IMR-90 (cell line): Measurements from ENCODE around the gene HPSE2. TPM values are rescaled to one million over a fixed set of nuclear protein-coding genes. Genes with fewer than 3 reads are reported as not detected.

Experiments
- ATAC-seq: fragments of 200-7000 bp; cut with Tn5 transposase; 2 replicates; pipeline ENCODE4 v1.9.1; 2020; ENCODE audit warnings: low read depth, mild to moderate bottlenecking, moderate library complexity
- BruUV-seq: library from RNA; stranded (reverse); fragments of 400-500 nt; replicated peaks from 2 replicates; lab custom pipeline; 2021; lab: Mats Ljungman, UMichigan
- CTCF ChIA-PET: fragments of 300-600 bp; formaldehyde crosslinking; extraction: SDS; loops from one replicate; lab custom pipeline; 2021; ENCODE audit warnings: antibody characterized with exemption; lab: Yijun Ruan, JAX
- POLR2A ChIA-PET: fragments of 300-600 bp; sonication (Branson Sonifier 250); formaldehyde crosslinking; loops from one replicate; lab custom pipeline; 2022; ENCODE audit warnings: antibody characterized with exemption; ENCODE audit not compliant: unreplicated experiment; lab: Charles Lee
- DNase-seq: peaks from one replicate; pipeline ENCODE4 v3.0.0; 2013
- H2AFZ ChIP-seq: replicated peaks from 2 replicates; pipeline ENCODE3; 2013; ENCODE audit warnings: low read length, mild to moderate bottlenecking; ENCODE audit not compliant: poor library complexity
- H2AK5ac ChIP-seq: 2 replicates; pipeline ENCODE4 v1.6.1; 2013; ENCODE audit warnings: low read depth, low read length, inconsistent platforms
- H2AK9ac ChIP-seq: replicated peaks from 2 replicates; pipeline ENCODE3; 2013; ENCODE audit warnings: mild to moderate bottlenecking, low read depth, low read length, moderate library complexity; ENCODE audit not compliant: poor library complexity
- H2BK120ac ChIP-seq: 2 replicates; pipeline ENCODE4 v1.6.1; 2013; ENCODE audit warnings: low read depth, low read length, inconsistent platforms
- H2BK15ac ChIP-seq: 3 replicates; pipeline ENCODE4 v1.6.1; 2013; ENCODE audit warnings: low read depth, low read length, inconsistent platforms
- H2BK20ac ChIP-seq: 2 replicates; pipeline ENCODE4 v1.6.1; 2013; ENCODE audit warnings: low read depth, mild to moderate bottlenecking, inconsistent platforms, low read length, moderate library complexity
- H2BK5ac ChIP-seq: 2 replicates; pipeline ENCODE4 v1.6.1; 2013; ENCODE audit warnings: mild to moderate bottlenecking, low read depth, low read length, inconsistent platforms; ENCODE audit not compliant: poor library complexity, severe bottlenecking
- H3K14ac ChIP-seq: replicated peaks from 2 replicates; pipeline ENCODE4 v1.6.1; 2013; ENCODE audit warnings: low read depth, low read length, inconsistent platforms
- H3K18ac ChIP-seq: 2 replicates; pipeline ENCODE4 v1.6.1; 2013; ENCODE audit warnings: low read depth, low read length, control low read depth
- H3K23ac ChIP-seq: 2 replicates; pipeline ENCODE4 v1.6.1; 2013; ENCODE audit warnings: low read depth, low read length, inconsistent platforms
- H3K27ac ChIP-seq: 2 replicates; pipeline ENCODE4 v1.5.1; 2013; ENCODE audit warnings: mild to moderate bottlenecking, control low read depth, low read length; ENCODE audit not compliant: insufficient read depth
- H3K27me3 ChIP-seq: 2 replicates; pipeline ENCODE4 v1.6.1; 2013; ENCODE audit warnings: low read length; ENCODE audit not compliant: control insufficient read depth, insufficient read depth
- H3K36me3 ChIP-seq: 2 replicates; pipeline ENCODE4 v1.6.1; 2013; ENCODE audit warnings: low read length, mixed read lengths; ENCODE audit not compliant: control insufficient read depth, insufficient read depth
- H3K4ac ChIP-seq: 2 replicates; pipeline ENCODE4 v1.6.1; 2013; ENCODE audit warnings: low read depth, low read length, inconsistent platforms
- H3K4me1 ChIP-seq: 2 replicates; pipeline ENCODE4 v1.6.1; 2013; ENCODE audit warnings: low read length, mixed read lengths; ENCODE audit not compliant: control insufficient read depth, insufficient read depth
- H3K4me2 ChIP-seq: 2 replicates; pipeline ENCODE4 v1.6.1; 2013; ENCODE audit warnings: low read depth, mild to moderate bottlenecking, control low read depth, low read length, moderate library complexity
- H3K4me3 ChIP-seq: 2 replicates; pipeline ENCODE4 v1.5.1; 2013; ENCODE audit warnings: low read depth, mild to moderate bottlenecking, control low read depth, low read length, moderate library complexity; ENCODE audit not compliant: insufficient read depth
- H3K56ac ChIP-seq: 2 replicates; pipeline ENCODE4 v1.6.1; 2013; ENCODE audit warnings: low read length, inconsistent platforms; ENCODE audit not compliant: insufficient read depth; ENCODE audit errors: extremely low read depth
- H3K79me1 ChIP-seq, 2 experiments: 2 replicates each; pipeline ENCODE4 v1.6.1; 2013; ENCODE audit warnings: low read length in 2 of 2, inconsistent platforms in 1 of 2, low read depth in 1 of 2
- H3K9ac ChIP-seq: 2 replicates; pipeline ENCODE4 v1.6.1; 2013; ENCODE audit warnings: low read depth, low read length, control low read depth
- H3K9me1 ChIP-seq: 2 replicates; pipeline ENCODE4 v1.6.1; 2013; ENCODE audit warnings: low read length, inconsistent platforms; ENCODE audit not compliant: insufficient read depth
- H3K9me3 ChIP-seq: 2 replicates; pipeline ENCODE4 v1.6.1; 2013; ENCODE audit warnings: low read length; ENCODE audit not compliant: control insufficient read depth, insufficient read depth
- H4K20me1 ChIP-seq: 2 replicates; pipeline ENCODE4 v1.6.1; 2013; ENCODE audit warnings: low read length, inconsistent platforms; ENCODE audit not compliant: insufficient read depth
- H4K5ac ChIP-seq: 2 replicates; pipeline ENCODE4 v1.6.1; 2013; ENCODE audit warnings: mild to moderate bottlenecking, low read depth, low read length, control low read depth
- H4K8ac ChIP-seq, 2 experiments: 2 replicates each; pipeline ENCODE4 v1.6.1; 2013; ENCODE audit warnings: low read depth in 2 of 2, low read length in 2 of 2, control low read depth in 1 of 2, inconsistent platforms in 1 of 2
- H4K91ac ChIP-seq: 2 replicates; pipeline ENCODE4 v1.6.1; 2013; ENCODE audit warnings: low read depth, low read length, inconsistent platforms; ENCODE audit not compliant: insufficient read depth
- BHLHE40 ChIP-seq: fragments of 150-350 bp; IDR thresholded peaks from 2 replicates; pipeline ENCODE4 v1.6.1; 2016; ENCODE audit warnings: mild to moderate bottlenecking, low read depth, low read length
- MXI1 ChIP-seq: IDR thresholded peaks from 2 replicates; pipeline ENCODE4 v1.6.1; 2012; ENCODE audit warnings: low read depth, mild to moderate bottlenecking, low read length, moderate library complexity, borderline replicate concordance
- NFE2L2 ChIP-seq: fragments of 150-350 bp; IDR thresholded peaks from 2 replicates; pipeline ENCODE4 v1.6.1; 2016; ENCODE audit warnings: low read depth, mild to moderate bottlenecking, low read length
- WGBS, 2 experiments: methylation state at CpG; one replicate each; pipeline versions ENCODE4 v1.1.5 to v1.1.7; 2013; ENCODE audit warnings: missing lambda C conversion rate in 2 of 2; ENCODE audit not compliant: insufficient read length in 1 of 2; ENCODE audit errors: extremely low coverage in 2 of 2; 5-methylcytosine and 5-hydroxymethylcytosine counted together
- dilution Hi-C: fragments of 300-500 bp; cut with HindIII; formaldehyde crosslinking; loops from one replicate; pipeline ENCODE4 v1.14.3; 2018; ENCODE audit warnings: low sequenced_read_pairs; ENCODE audit not compliant: unreplicated experiment
- in situ Hi-C: fragments of 300-500 bp; cut with MboI; formaldehyde crosslinking; loops from 3 replicates; pipeline ENCODE4 v1.14.3; 2019; ENCODE audit warnings: low sequenced_read_pairs, inconsistent platforms, mixed read lengths
- intact Hi-C: fragments of 100-400 bp; cut with micrococcal nuclease; formaldehyde crosslinking; loops from 2 replicates; pipeline ENCODE4 v1.10.0; 2022
- polyA plus RNA-seq, 3 experiments: library from polyadenylated mRNA; depleted of rRNA; stranded (reverse); fragments of >200 nt; gene quantifications; 2 replicates each; pipeline ENCODE4 v1.2.3, GENCODE V29; 2012; ENCODE audit warnings: low replicate concordance in 1 of 3
- total RNA-seq: library from RNA; depleted of rRNA; stranded (reverse); fragments of >200 nt; gene quantifications from 2 replicates; pipeline ENCODE4 v1.2.3, GENCODE V29; 2012

HPSE2 gene
- total and polyA plus RNA-seq, 2 of the 4 experiments (the other 2 are of a cell fraction): not detected

- intact Hi-C loops: no loop called here
- no peak overlapping the region for H2BK5ac ChIP-seq
- H2AFZ ChIP-seq: no peak overlapping the region
- TF ChIP-seq NFE2L2: no peak
- no peak for TF ChIP-seq BHLHE40
- TF ChIP-seq MXI1: no peak
- WGBS, 2 experiments: 20% methylated on average over 1 of the region's 2 CpGs; no CpG with 5 or more reads in 1 of the 2 experiments
- no peak overlapping the region for H3K56ac ChIP-seq
- no TSS peak for BruUV-seq
- DNase-seq: no peak
- dilution Hi-C loops: no loop called here
- no peaks in the 10 kb centered on the region for H3K36me3 ChIP-seq
- no peak overlapping the region for H3K4ac ChIP-seq
- no peak overlapping the region for H2BK20ac ChIP-seq
- H3K27ac ChIP-seq: no peak overlapping the region
- no peak overlapping the region for H2BK15ac ChIP-seq
- no peaks in the 10 kb centered on the region for H3K27me3 ChIP-seq
- H4K20me1 ChIP-seq: no peaks in the 10 kb centered on the region
- no peak overlapping the region for H4K8ac ChIP-seq
- H3K23ac ChIP-seq: no peak overlapping the region
- no peaks in the 10 kb centered on the region for H3K9me3 ChIP-seq
- H4K5ac ChIP-seq: no peak overlapping the region
- no peak overlapping the region for H3K9ac ChIP-seq
- H2BK120ac ChIP-seq: no peak overlapping the region
- no peak overlapping the region for H2AK5ac ChIP-seq
- H4K91ac ChIP-seq: no peak overlapping the region
- H3K4me2 ChIP-seq: no peak overlapping the region
- CTCF ChIA-PET: no interaction called here
- H3K4me1 ChIP-seq: no peaks in the 10 kb centered on the region
- in situ Hi-C loops: no loop called here
- ATAC-seq: no peak
- POLR2A ChIA-PET: no interaction called here
- H3K4me3 ChIP-seq: no peak overlapping the region
- no peak overlapping the region for H3K18ac ChIP-seq
- no peaks in the 10 kb centered on the region for H3K79me1 ChIP-seq
- H2AK9ac ChIP-seq: no peak overlapping the region
- H3K14ac ChIP-seq: no peak overlapping the region
- H3K9me1 ChIP-seq: no peaks in the 10 kb centered on the region
Measured at GRCh38 chr10:99085358-99085757, 150.3 kb downstream of the HPSE2 start.
